Measurements from ENCODE around the gene CXCR1. TPM values are rescaled to one million over a fixed set of nuclear protein-coding genes. Genes with fewer than 3 reads are reported as not detected.

The CXCR1 gene
- total and polyA plus RNA-seq, 7 donors: 0.07 to 1.2 (median 0.46) TPM; not detected in 4

DNA sequence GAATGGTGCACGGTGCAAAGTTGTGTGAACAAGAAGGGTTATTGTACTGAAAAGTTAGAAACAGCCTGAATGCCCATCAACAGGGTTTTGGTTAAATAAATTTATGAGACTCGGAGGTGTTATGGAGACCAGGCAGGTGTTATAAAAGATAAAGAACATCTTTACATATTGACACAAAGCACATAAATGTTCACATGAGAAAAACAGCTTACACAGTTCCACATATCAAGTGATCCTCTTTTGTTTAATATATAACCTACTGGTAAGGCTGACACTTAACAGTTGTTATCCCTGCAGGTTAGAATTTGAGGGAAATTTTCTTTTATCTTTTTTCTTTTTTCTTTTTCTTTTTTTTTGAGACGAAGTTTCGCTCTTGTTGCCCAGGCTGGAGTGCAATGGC lies 30.2 kb upstream of the CXCR1 start:
- H3K4me3 ChIP-seq: no peak overlapping the region
- H3K36me3 ChIP-seq: no peaks in the 10 kb centered on the region
- no peaks in the 10 kb centered on the region for H3K9me3 ChIP-seq
- no peaks in the 10 kb centered on the region for H3K27me3 ChIP-seq
- WGBS, 2 donors: 13 to 68% methylated on average over 4 of the region's 4 CpGs
- intact Hi-C loops (cut with DNase I): no loop called here
- TF ChIP-seq POLR2AphosphoS5 (IDR thresholded peaks at IDR 0.05) (no peak), POLR2A (IDR thresholded peaks at IDR 0.05) (no peak), EP300 (IDR thresholded peaks at IDR 0.05) (no peak)
- TF ChIP-seq, protein P1, sequence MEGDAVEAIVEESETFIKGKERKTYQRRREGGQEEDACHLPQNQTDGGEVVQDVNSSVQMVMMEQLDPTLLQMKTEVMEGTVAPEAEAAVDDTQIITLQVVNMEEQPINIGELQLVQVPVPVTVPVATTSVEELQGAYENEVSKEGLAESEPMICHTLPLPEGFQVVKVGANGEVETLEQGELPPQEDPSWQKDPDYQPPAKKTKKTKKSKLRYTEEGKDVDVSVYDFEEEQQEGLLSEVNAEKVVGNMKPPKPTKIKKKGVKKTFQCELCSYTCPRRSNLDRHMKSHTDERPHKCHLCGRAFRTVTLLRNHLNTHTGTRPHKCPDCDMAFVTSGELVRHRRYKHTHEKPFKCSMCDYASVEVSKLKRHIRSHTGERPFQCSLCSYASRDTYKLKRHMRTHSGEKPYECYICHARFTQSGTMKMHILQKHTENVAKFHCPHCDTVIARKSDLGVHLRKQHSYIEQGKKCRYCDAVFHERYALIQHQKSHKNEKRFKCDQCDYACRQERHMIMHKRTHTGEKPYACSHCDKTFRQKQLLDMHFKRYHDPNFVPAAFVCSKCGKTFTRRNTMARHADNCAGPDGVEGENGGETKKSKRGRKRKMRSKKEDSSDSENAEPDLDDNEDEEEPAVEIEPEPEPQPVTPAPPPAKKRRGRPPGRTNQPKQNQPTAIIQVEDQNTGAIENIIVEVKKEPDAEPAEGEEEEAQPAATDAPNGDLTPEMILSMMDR (IDR thresholded peaks at IDR 0.05): no peak
- H3K4me1 ChIP-seq: peaks cover 0 to 20% (median 18%) of the 10 kb centered on the region in 4 donors
- no peak for DNase-seq
- no peak overlapping the region for H3K27ac ChIP-seq

DNA sequence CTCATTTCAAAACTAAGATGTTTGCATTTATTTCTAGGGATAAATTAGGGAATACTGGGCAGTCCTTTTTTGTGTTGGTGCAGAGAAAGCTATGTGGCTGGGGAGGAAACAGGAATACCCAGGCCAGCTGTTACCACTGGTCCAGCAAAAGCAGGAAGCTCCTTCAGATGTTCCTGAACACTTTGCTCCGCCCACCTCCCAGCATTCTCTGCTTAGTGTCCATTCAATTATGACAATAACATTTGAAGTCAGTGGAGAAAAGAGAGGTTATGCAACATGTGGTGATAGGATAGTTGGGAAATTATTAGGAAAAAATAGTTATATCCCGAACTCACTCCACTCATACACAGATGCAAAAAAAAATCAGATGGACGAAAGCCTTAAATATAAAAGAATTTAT lies 28.1 kb upstream of the CXCR1 start:
- H3K4me1 ChIP-seq: peaks cover 0 to 23% (median 19%) of the 10 kb centered on the region in 4 donors
- H3K27ac ChIP-seq: no peak overlapping the region
- no peaks in the 10 kb centered on the region for H3K27me3 ChIP-seq
- WGBS, 2 donors: 92 to 94% methylated on average over 3 of the region's 3 CpGs
- H3K9me3 ChIP-seq: no peaks in the 10 kb centered on the region
- intact Hi-C loops (cut with DNase I): no loop called here
- no peak for DNase-seq
- no peaks in the 10 kb centered on the region for H3K36me3 ChIP-seq
- TF ChIP-seq, protein P1 (IDR thresholded peaks at IDR 0.05): no peak
- TF ChIP-seq EP300 (IDR thresholded peaks at IDR 0.05): no peak
- TF ChIP-seq POLR2AphosphoS5 (IDR thresholded peaks at IDR 0.05): no peak
- TF ChIP-seq POLR2A (IDR thresholded peaks at IDR 0.05): no peak
- no peak overlapping the region for H3K4me3 ChIP-seq

DNA sequence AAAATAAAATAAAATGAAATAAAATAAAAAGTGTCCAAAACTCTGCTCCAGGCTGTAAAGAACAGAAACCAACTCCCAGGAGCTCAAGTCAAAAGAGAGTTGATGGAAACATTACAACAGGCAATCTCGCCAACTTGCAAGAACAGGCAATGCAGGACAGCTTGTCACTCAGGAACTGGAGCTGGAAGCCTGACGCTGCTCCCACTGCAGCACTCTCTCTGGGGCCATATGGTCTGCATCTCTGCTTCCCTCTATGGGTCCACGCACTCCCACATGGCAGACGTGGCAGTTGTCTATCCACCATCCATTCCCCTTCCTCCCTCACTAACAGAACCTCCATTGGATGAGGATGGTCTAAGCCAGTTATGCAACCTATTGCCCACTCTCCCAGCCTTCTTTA lies 26.9 kb upstream of the CXCR1 start:
- Histone ChIP-seq H3K36me3 (no peaks in the 10 kb centered on the region), H3K27ac (peak overlapping the region in 2 of 4 donors; percentile 45 to 51), H3K27me3 (no peaks in the 10 kb centered on the region), H3K4me1 (peaks cover 0 to 25% (median 21%) of the 10 kb centered on the region in 4 donors), H3K9me3 (no peaks in the 10 kb centered on the region), H3K4me3 (no peak overlapping the region)
- TF ChIP-seq POLR2A (IDR thresholded peaks at IDR 0.05) (no peak), EP300 (IDR thresholded peaks at IDR 0.05) (no peak), POLR2AphosphoS5 (IDR thresholded peaks at IDR 0.05) (no peak)
- TF ChIP-seq, protein P1 (IDR thresholded peaks at IDR 0.05): no peak
- no peak for DNase-seq
- intact Hi-C loops (cut with DNase I): no loop called here
- 85 to 92% methylated on average over 4 of the region's 4 CpGs for WGBS, 2 donors

DNA sequence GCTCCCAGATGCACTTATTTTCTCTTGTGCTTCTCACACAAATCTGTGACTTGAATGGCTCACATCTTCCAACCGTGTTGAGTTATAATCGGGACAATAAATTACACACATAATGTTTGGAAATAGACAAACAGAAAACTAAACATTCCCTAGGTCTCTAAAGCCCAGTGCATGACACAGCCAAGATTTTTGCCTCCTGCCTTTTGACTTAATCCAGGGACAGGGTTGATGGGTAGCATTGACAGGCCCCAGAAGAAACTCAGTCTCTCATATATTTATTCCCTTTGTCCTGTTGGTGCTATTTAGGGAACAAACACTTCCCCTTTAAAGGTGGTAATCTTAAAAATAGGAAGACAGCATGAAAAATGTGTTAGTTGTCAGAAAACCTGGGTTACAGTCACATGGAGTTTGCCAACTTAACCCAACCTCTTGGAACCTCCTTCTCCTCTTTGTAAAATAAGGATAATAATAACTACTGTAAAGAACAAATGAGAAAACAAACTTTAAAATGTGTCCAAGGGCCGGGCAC lies 26.2 kb upstream of the CXCR1 start:
- Histone ChIP-seq H3K4me1 (peaks cover 0 to 32% (median 28%) of the 10 kb centered on the region in 4 donors), H3K9me3 (no peaks in the 10 kb centered on the region), H3K27me3 (no peaks in the 10 kb centered on the region), H3K27ac (peak overlapping the region in 2 of 4 donors; percentile 45 to 51), H3K4me3 (no peak overlapping the region), H3K36me3 (no peaks in the 10 kb centered on the region)
- TF ChIP-seq POLR2AphosphoS5 (IDR thresholded peaks at IDR 0.05) (peak; percentile 33 to 82 (median 74)), POLR2A (IDR thresholded peaks at IDR 0.05) (no peak)
- no peak for DNase-seq
- intact Hi-C loops (cut with DNase I): no loop called here
- 70 to 76% methylated on average over 3 of the region's 3 CpGs for WGBS, 2 donors

DNA sequence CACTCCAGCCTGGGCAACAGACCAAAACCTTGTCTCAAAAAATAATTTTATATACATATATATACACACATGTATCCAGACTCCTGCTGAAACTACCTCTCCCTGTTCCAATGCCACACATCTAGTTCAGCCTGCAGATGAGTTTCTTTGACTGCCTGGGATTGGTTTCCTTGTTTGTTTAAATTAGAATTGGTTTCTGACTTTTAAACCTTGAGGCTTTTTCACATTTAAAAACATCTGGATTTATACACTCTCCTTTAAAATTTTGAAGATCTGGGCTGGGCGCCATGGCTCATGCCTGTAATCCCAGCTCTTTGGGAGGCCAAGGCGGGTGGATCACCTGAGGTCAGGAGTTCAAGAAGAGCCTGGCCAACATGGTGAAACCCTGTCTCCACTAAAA lies 21.8 kb upstream of the CXCR1 start:
- WGBS, 2 donors: 91 to 93% methylated on average over 2 of the region's 2 CpGs
- TF ChIP-seq POLR2A (IDR thresholded peaks at IDR 0.05) (no peak), EP300 (IDR thresholded peaks at IDR 0.05) (no peak), POLR2AphosphoS5 (IDR thresholded peaks at IDR 0.05) (no peak)
- TF ChIP-seq, protein P1 (IDR thresholded peaks at IDR 0.05): no peak
- H3K36me3 ChIP-seq: no peaks in the 10 kb centered on the region

More for the DNA sequence above, 21.8 kb upstream of the CXCR1 start:
- DNase-seq: no peak
- H3K27ac ChIP-seq: peak overlapping the region in 3 of 4 donors; percentile 55 to 81 (median 79)
- no peaks in the 10 kb centered on the region for H3K9me3 ChIP-seq
- no peaks in the 10 kb centered on the region for H3K27me3 ChIP-seq
- peaks cover 0 to 45% (median 40%) of the 10 kb centered on the region in 4 donors for H3K4me1 ChIP-seq
- intact Hi-C loops (cut with DNase I): loop anchor here (5.0 kb wide), 2 partner anchors 84 to 219 kb away; partner anchors contain the start of genes AAMP and PNKD
- H3K4me3 ChIP-seq: no peak overlapping the region

Measured in sigmoid colon (tissue), 7 donors.